Gastrocnemius medialis (tissue), 4 donors: ENCODE data around the gene FAM193B.

Experiments used
- POLR2A ChIP-seq, 2 donors: fragments of 450-650 bp; IDR thresholded peaks; one replicate each; pipeline ENCODE4 v1.6.1; 2017; ENCODE audit warnings: antibody characterized with exemption in 2 of 2, mild to moderate bottlenecking in 2 of 2, moderate library complexity in 2 of 2
- TF ChIP-seq, protein P1 (sequence below), 5 experiments: fragments of 450-650 bp in 3 of 5; fragments of 200-600 bp in 2 of 5; sonication (generic) in 2 of 5; IDR thresholded peaks in 4 of 5; conservative IDR thresholded peaks in 1 of 5; 1 replicate in 4 of 5; 2 replicates in 1 of 5; pipeline ENCODE4 v1.5.1; 2016 to 2019; ENCODE audit warnings: antibody characterized with exemption in 5 of 5, mild to moderate bottlenecking in 3 of 5, moderate library complexity in 3 of 5

DNA sequence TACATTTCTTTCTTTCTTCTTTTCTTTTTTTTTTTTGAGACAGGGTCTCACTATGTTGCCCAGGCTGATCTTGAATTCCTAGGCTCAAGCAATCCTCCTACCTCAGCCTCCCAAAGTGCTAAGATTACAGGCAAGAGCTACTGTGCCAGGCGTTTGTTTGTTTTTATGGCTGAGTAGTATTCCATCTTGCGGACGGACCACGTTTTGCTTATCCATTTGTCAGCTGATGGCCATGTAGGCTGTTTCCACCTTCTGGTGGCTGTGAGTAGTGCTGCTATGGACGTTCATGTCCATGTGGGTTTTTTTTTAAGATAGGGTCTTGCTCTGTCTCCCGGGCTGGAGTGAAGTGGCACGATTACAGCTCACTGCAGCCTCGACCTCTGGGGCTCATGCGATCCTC is 47.2 kb downstream of the FAM193B start:
- TF ChIP-seq POLR2A (IDR thresholded peaks at IDR 0.05), result no peak
- TF ChIP-seq, protein P1, sequence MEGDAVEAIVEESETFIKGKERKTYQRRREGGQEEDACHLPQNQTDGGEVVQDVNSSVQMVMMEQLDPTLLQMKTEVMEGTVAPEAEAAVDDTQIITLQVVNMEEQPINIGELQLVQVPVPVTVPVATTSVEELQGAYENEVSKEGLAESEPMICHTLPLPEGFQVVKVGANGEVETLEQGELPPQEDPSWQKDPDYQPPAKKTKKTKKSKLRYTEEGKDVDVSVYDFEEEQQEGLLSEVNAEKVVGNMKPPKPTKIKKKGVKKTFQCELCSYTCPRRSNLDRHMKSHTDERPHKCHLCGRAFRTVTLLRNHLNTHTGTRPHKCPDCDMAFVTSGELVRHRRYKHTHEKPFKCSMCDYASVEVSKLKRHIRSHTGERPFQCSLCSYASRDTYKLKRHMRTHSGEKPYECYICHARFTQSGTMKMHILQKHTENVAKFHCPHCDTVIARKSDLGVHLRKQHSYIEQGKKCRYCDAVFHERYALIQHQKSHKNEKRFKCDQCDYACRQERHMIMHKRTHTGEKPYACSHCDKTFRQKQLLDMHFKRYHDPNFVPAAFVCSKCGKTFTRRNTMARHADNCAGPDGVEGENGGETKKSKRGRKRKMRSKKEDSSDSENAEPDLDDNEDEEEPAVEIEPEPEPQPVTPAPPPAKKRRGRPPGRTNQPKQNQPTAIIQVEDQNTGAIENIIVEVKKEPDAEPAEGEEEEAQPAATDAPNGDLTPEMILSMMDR (IDR thresholded peaks at IDR 0.05 in 4 of 5, conservative IDR thresholded peaks at IDR 0.05 in 1 of 5), result no peak
